ENCODE measurements around the gene FAM184B. TPM values are rescaled to one million over a fixed set of nuclear protein-coding genes. Genes with fewer than 3 reads are reported as not detected.

Gene FAM184B
- total and polyA plus RNA-seq, 2 of the 4 experiments (the other 2 are of a cell fraction) = 0.07 to 0.18 TPM

GRCh38 chr4:17753646-17754045 lies 27.8 kb downstream of the FAM184B start:
- in situ Hi-C loops (cut with MboI; ENCODE audit: low sequenced_read_pairs) = no loop called here

More at GRCh38 chr4:17753646-17754045, 27.8 kb downstream of the FAM184B start:
- Histone ChIP-seq H2BK120ac (ENCODE audit: low read depth, low read length) (no peak overlapping the region), H2BK15ac (ENCODE audit: low read depth, low read length) (no peak overlapping the region), H2BK20ac (ENCODE audit: low read depth, low read length) (no peak overlapping the region), H3K4ac (ENCODE audit: low read depth, low read length) (no peak overlapping the region), H3K9me1 (ENCODE audit: insufficient read depth, low read length) (no peaks in the 10 kb centered on the region), H3K36me3 (ENCODE audit: control insufficient read depth, insufficient read depth, low read length) (no peaks in the 10 kb centered on the region), H3K4me3 (ENCODE audit: insufficient read depth, low read depth, low read length) (no peak overlapping the region), H4K5ac (ENCODE audit: low read depth, low read length) (no peak overlapping the region), H3K27ac (ENCODE audit: insufficient read depth, low read length) (no peak overlapping the region), H3K23ac (ENCODE audit: low read depth, low read length) (no peak overlapping the region), H2AFZ (replicated peaks; ENCODE audit: low read length, poor library complexity) (no peak overlapping the region), H3K4me1 (ENCODE audit: control insufficient read depth, insufficient read depth, low read length) (no peaks in the 10 kb centered on the region), H2AK5ac (ENCODE audit: low read depth, low read length) (no peak overlapping the region), H4K20me1 (ENCODE audit: insufficient read depth, low read length) (no peaks in the 10 kb centered on the region), H3K9me3 (ENCODE audit: control insufficient read depth, insufficient read depth, low read length) (no peaks in the 10 kb centered on the region), H3K14ac (replicated peaks; ENCODE audit: low read depth, low read length) (no peak overlapping the region), H4K91ac (ENCODE audit: insufficient read depth, low read depth, low read length) (no peak overlapping the region), H3K79me1 (ENCODE audit: low read depth in 1 of 2, low read length in 2 of 2) (no peaks in the 10 kb centered on the region), H2AK9ac (replicated peaks; ENCODE audit: low read depth, low read length, poor library complexity) (no peak overlapping the region), H4K8ac (ENCODE audit: low read depth in 2 of 2, low read length in 2 of 2) (no peak overlapping the region), H3K18ac (ENCODE audit: low read depth, low read length) (no peak overlapping the region), H3K4me2 (ENCODE audit: low read depth, low read length) (no peak overlapping the region), H2BK5ac (ENCODE audit: low read depth, low read length, poor library complexity, severe bottlenecking) (no peak overlapping the region), H3K56ac (ENCODE audit: extremely low read depth, insufficient read depth, low read length) (no peak overlapping the region), H3K27me3 (ENCODE audit: control insufficient read depth, insufficient read depth, low read length) (peaks cover 3% of the 10 kb centered on the region), H3K9ac (ENCODE audit: low read depth, low read length) (no peak overlapping the region)
- TF ChIP-seq ELK1 (IDR thresholded peaks at IDR 0.05; ENCODE audit: borderline replicate concordance, low read depth, low read length) (no peak), MXI1 (IDR thresholded peaks at IDR 0.05; ENCODE audit: borderline replicate concordance, low read depth, low read length) (no peak), CHD1 (IDR thresholded peaks at IDR 0.05; ENCODE audit: low read depth, low read length) (no peak), POLR2A (IDR thresholded peaks at IDR 0.05; ENCODE audit: low read depth, low read length) (no peak), CEBPB (IDR thresholded peaks at IDR 0.05; ENCODE audit: low read depth, low read length) (no peak), USF2 (IDR thresholded peaks at IDR 0.05; ENCODE audit: low read depth, low read length) (no peak), RFX5 (IDR thresholded peaks at IDR 0.05; ENCODE audit: low read depth, low read length) (no peak), MAFK (IDR thresholded peaks at IDR 0.05; ENCODE audit: low read depth, low read length) (no peak), RAD21 (IDR thresholded peaks at IDR 0.05; ENCODE audit: low read length) (no peak), CTCF (conservative IDR thresholded peaks at IDR 0.05; ENCODE audit: low read depth, low read length) (no peak), FOS (IDR thresholded peaks at IDR 0.05; ENCODE audit: low read depth, low read length) (no peak), NFE2L2 (IDR thresholded peaks at IDR 0.05; ENCODE audit: low read depth, low read length) (no peak), BHLHE40 (IDR thresholded peaks at IDR 0.05; ENCODE audit: low read depth, low read length) (no peak), SMC3 (IDR thresholded peaks at IDR 0.05; ENCODE audit: low read depth, low read length) (no peak), RCOR1 (IDR thresholded peaks at IDR 0.05; ENCODE audit: insufficient replicate concordance, low read length) (no peak)
- POLR2A ChIA-PET (ENCODE audit: unreplicated experiment) = no interaction called here
- CTCF ChIA-PET = no interaction called here
- ATAC-seq (ENCODE audit: low read depth) = no peak
- intact Hi-C loops (cut with micrococcal nuclease) (no loop called here), dilution Hi-C loops (cut with HindIII; ENCODE audit: low sequenced_read_pairs, unreplicated experiment) (no loop called here)
- no peak for DNase-seq
- BruUV-seq (replicated peaks) = no TSS peak
- WGBS, 2 experiments (ENCODE audit: extremely low coverage in 2 of 2, insufficient read length in 1 of 2) = 100% methylated on average over 1 of the region's 2 CpGs; no CpG with 5 or more reads in 1 of the 2 experiments
